NCI-H2081 treated with DMSO at 0.1 percent for 48 hours (cell line): ENCODE data around the gene INTS1.
"Not testable (repeated sequence)": the region's sequence is repeated elsewhere in the genome, so short reads cannot be mapped to it uniquely, and the experiment has no call there.

ENCODE experiments used
- DNase-seq: peaks from one replicate; lab custom pipeline; 2025; lab: John Stamatoyannopoulos, UW

Gene INTS1

GRCh38 chr7:1445341-1445740 is 58.8 kb downstream of the INTS1 start:
- DNase-seq = no peak

GRCh38 chr7:1444925-1445322 is 59.3 kb downstream of the INTS1 start:
- no peak for DNase-seq

- no peak for DNase-seq
These were observed 59.8 kb downstream of the INTS1 start for GRCh38 chr7:1444214-1444924.

- not testable (repeated sequence) for DNase-seq
These were observed 60.5 kb downstream of the INTS1 start for GRCh38 chr7:1443587-1444200.

- no peak for DNase-seq
These were observed 61.6 kb downstream of the INTS1 start for GRCh38 chr7:1442355-1443124.

- no peak for DNase-seq
These were observed 62.4 kb downstream of the INTS1 start for GRCh38 chr7:1441615-1442354.

GRCh38 chr7:1440620-1441019 is 63.6 kb downstream of the INTS1 start:
- DNase-seq = no peak

- no peak for DNase-seq
These were observed 64.5 kb downstream of the INTS1 start for GRCh38 chr7:1439373-1440363.

GRCh38 chr7:1438821-1439220 is 65.4 kb downstream of the INTS1 start:
- DNase-seq = no peak

GRCh38 chr7:1438208-1438607 is 66.0 kb downstream of the INTS1 start:
- DNase-seq = no peak

- DNase-seq = no peak
These were observed 66.9 kb downstream of the INTS1 start for GRCh38 chr7:1437155-1437880.

GRCh38 chr7:1436608-1437007 is 67.6 kb downstream of the INTS1 start:
- DNase-seq = no peak

GRCh38 chr7:1434891-1435670 is 69.1 kb downstream of the INTS1 start:
- no peak for DNase-seq

GRCh38 chr7:1434165-1434718 is 69.9 kb downstream of the INTS1 start:
- DNase-seq = no peak

GRCh38 chr7:1433128-1433920 is 70.9 kb downstream of the INTS1 start:
- DNase-seq = no peak

GRCh38 chr7:1432411-1433082 is 71.6 kb downstream of the INTS1 start:
- no peak for DNase-seq

GRCh38 chr7:1431634-1432380 is 72.4 kb downstream of the INTS1 start:
- no peak for DNase-seq
